A549 (cell line): ENCODE results near the gene ALOX5. TPM values are rescaled to one million over a fixed set of nuclear protein-coding genes. Genes with fewer than 3 reads are reported as not detected.

ENCODE experiments used
- ATAC-seq, 2 experiments: fragments of 200-7000 bp in 1 of 2; fragments of >200 bp in 1 of 2; cut with Nextera tagmentation in 1 of 2; cut with Tn5 transposase in 1 of 2; 3 replicates each; pipeline versions ENCODE4 v1.8.0 to v1.9.1; 2018 to 2020; ENCODE audit warnings: mild to moderate bottlenecking in 1 of 2, moderate library complexity in 1 of 2
- CTCF ChIA-PET: fragments of 300-600 bp; sonication (Branson Sonifier 250); formaldehyde crosslinking; extraction: SDS; loops from one replicate; lab custom pipeline; 2021; ENCODE audit warnings: antibody characterized with exemption, inconsistent platforms; lab: Yijun Ruan, JAX
- POLR2A ChIA-PET: fragments of 350-600 bp; formaldehyde crosslinking; extraction: SDS; loops from one replicate; lab custom pipeline; 2021; ENCODE audit warnings: antibody characterized with exemption, inconsistent platforms; lab: Yijun Ruan, JAX
- DNase-seq, 2 experiments: peaks; one replicate each; pipeline versions ENCODE4 v3.0.0 to v3.0.0-alpha.2; 2011 to 2016; ENCODE audit warnings: low read depth in 1 of 2, low spot score in 1 of 2
- FAIRE-seq: peaks from 2 replicates; lab custom pipeline; 2011; peaks lifted over from hg19 to GRCh38; lab: Jason Lieb, UNC
- H3K27ac ChIP-seq, 2 experiments: fragments of >200 bp; sonication (Bioruptor Twin); formaldehyde crosslinking; 3 replicates each; pipeline ENCODE4 v1.5.1; 2016 to 2017
- H3K4me1 ChIP-seq: fragments of >200 bp; sonication (Bioruptor Twin); formaldehyde crosslinking; 3 replicates; pipeline ENCODE4 v1.6.1; 2016
- H3K4me2 ChIP-seq: fragments of >200 bp; sonication (Bioruptor Twin); formaldehyde crosslinking; 3 replicates; pipeline ENCODE4 v1.6.1; 2016
- H3K4me3 ChIP-seq: fragments of >200 bp; sonication (Bioruptor Twin); formaldehyde crosslinking; 3 replicates; pipeline ENCODE4 v1.5.1; 2016
- H3K9me3 ChIP-seq: fragments of >200 bp; sonication (Bioruptor Twin); formaldehyde crosslinking; 3 replicates; pipeline ENCODE4 v1.6.1; 2016
- CEBPB ChIP-seq, 2 experiments: fragments of >200 bp in 1 of 2; sonication (Bioruptor Twin) in 1 of 2; formaldehyde crosslinking in 1 of 2; IDR thresholded peaks; 2 replicates each; pipeline ENCODE4 v1.6.1; 2012 to 2016
- EHF ChIP-seq: fragments of 250-450 bp; sonication (Bioruptor Pico); IDR thresholded peaks from 2 replicates; pipeline ENCODE4 v1.5.0; 2020; ENCODE audit warnings: mild to moderate bottlenecking
- EP300 ChIP-seq, 2 experiments: fragments of >200 bp; sonication (Bioruptor Twin); formaldehyde crosslinking; IDR thresholded peaks; 2 replicates in 1 of 2; 3 replicates in 1 of 2; pipeline ENCODE4 v1.6.1; 2016 to 2017
- ESRRA ChIP-seq: fragments of 150-350 bp; IDR thresholded peaks from 2 replicates; pipeline ENCODE4 v1.6.1; 2014; ENCODE audit warnings: mild to moderate bottlenecking, low read length, borderline replicate concordance
- FOSB ChIP-seq: fragments of 250-450 bp; sonication (Bioruptor Pico); IDR thresholded peaks from 2 replicates; pipeline ENCODE4 v1.5.0; 2020; ENCODE audit warnings: mild to moderate bottlenecking, moderate library complexity
- FOSL2 ChIP-seq, 2 experiments: fragments of 450-650 bp in 1 of 2; fragments of >200 bp in 1 of 2; sonication (Bioruptor Twin) in 1 of 2; formaldehyde crosslinking; IDR thresholded peaks; 2 replicates each; pipeline versions ENCODE4 v1.5.0 to v1.6.1; 2016 to 2020; ENCODE audit warnings: mild to moderate bottlenecking in 1 of 2, moderate library complexity in 1 of 2
- HDAC2 ChIP-seq: fragments of 200-600 bp; sonication (generic); IDR thresholded peaks from 2 replicates; pipeline ENCODE4 v1.6.1; 2016
- HEYL ChIP-seq: fragments of 250-450 bp; sonication (Bioruptor Pico); IDR thresholded peaks from 2 replicates; pipeline ENCODE4 v1.8.0; 2021; ENCODE audit warnings: mild to moderate bottlenecking, moderate library complexity
- JUN ChIP-seq, 2 experiments: fragments of >200 bp; sonication (Bioruptor Twin); formaldehyde crosslinking; IDR thresholded peaks; 2 replicates in 1 of 2; 3 replicates in 1 of 2; pipeline ENCODE4 v1.6.1; 2016 to 2017
- KDM1A ChIP-seq: fragments of 200-600 bp; sonication (generic); IDR thresholded peaks from 2 replicates; pipeline ENCODE4 v1.6.1; 2016; ENCODE audit warnings: low read depth, mild to moderate bottlenecking
- KDM5A ChIP-seq: fragments of 200-600 bp; sonication (generic); IDR thresholded peaks from 2 replicates; pipeline ENCODE4 v1.6.1; 2016; ENCODE audit warnings: antibody characterized with exemption, mild to moderate bottlenecking
- MAFK ChIP-seq: fragments of 450-650 bp; IDR thresholded peaks from 2 replicates; pipeline ENCODE4 v1.6.1; 2014; ENCODE audit not compliant: partially characterized antibody
- MYC ChIP-seq: IDR thresholded peaks from 2 replicates; pipeline ENCODE4 v1.6.1; 2012; ENCODE audit warnings: mild to moderate bottlenecking, inconsistent platforms, low read length, improper control_type of control experiment, borderline replicate concordance
- RAD21 ChIP-seq, 2 experiments: fragments of >200 bp in 1 of 2; sonication (Bioruptor Twin) in 1 of 2; formaldehyde crosslinking in 1 of 2; IDR thresholded peaks in 1 of 2; conservative IDR thresholded peaks in 1 of 2; 2 replicates in 1 of 2; 3 replicates in 1 of 2; pipeline ENCODE4 v1.6.1; 2012 to 2018; ENCODE audit warnings: inconsistent platforms in 1 of 2
- RCOR1 ChIP-seq: fragments of 150-350 bp; IDR thresholded peaks from 2 replicates; pipeline ENCODE4 v1.6.1; 2014; ENCODE audit warnings: antibody characterized with exemption, low read length, low read depth
- RFX5 ChIP-seq: fragments of 450-650 bp; IDR thresholded peaks from 2 replicates; pipeline ENCODE4 v1.7.1; 2014; ENCODE audit warnings: antibody characterized with exemption, mild to moderate bottlenecking, moderate library complexity
- SREBF2 ChIP-seq: fragments of 450-650 bp; IDR thresholded peaks from 2 replicates; pipeline ENCODE4 v1.6.1; 2014; ENCODE audit warnings: mild to moderate bottlenecking, moderate library complexity
- TFCP2L1 ChIP-seq: fragments of 250-450 bp; sonication (Bioruptor Pico); IDR thresholded peaks from 2 replicates; pipeline ENCODE4 v1.5.0; 2021; ENCODE audit warnings: mild to moderate bottlenecking
- TP53 ChIP-seq: fragments of 250-450 bp; sonication (Bioruptor Pico); IDR thresholded peaks from 2 replicates; pipeline ENCODE4 v1.5.0; 2021; ENCODE audit warnings: mild to moderate bottlenecking, moderate library complexity
- ZFP36 ChIP-seq: fragments of 450-650 bp; IDR thresholded peaks from 2 replicates; pipeline ENCODE4 v1.6.1; 2014; ENCODE audit warnings: borderline replicate concordance; ENCODE audit not compliant: partially characterized antibody
- ZNF302 ChIP-seq: fragments of 250-450 bp; sonication (Bioruptor Pico); IDR thresholded peaks from 2 replicates; pipeline ENCODE4 v1.9.0; 2021; ENCODE audit warnings: inconsistent platforms, mild to moderate bottlenecking, moderate library complexity
- WGBS: methylation state at CpG from one replicate; pipeline ENCODE4 v1.1.6; 2017; ENCODE audit errors: missing lambda C conversion rate; 5-methylcytosine and 5-hydroxymethylcytosine counted together
- polyA plus RNA-seq, 4 experiments: library from polyadenylated mRNA; depleted of rRNA in 3 of 4; stranded (reverse); fragments of >200 nt; fragmentation: RNase III in 1 of 4; extraction: RNeasy Plus Mini Kit Qiagen cat#74134 plus additional on column Dnase treatment in 1 of 4; gene quantifications; 2 replicates in 3 of 4; 3 replicates in 1 of 4; pipeline ENCODE4 v1.2.3, GENCODE V29; 2011 to 2017
- TF ChIP-seq, protein P1 (sequence below): fragments of 250-450 bp; sonication (Bioruptor Pico); IDR thresholded peaks from 2 replicates; pipeline ENCODE4 v1.5.0; 2021; ENCODE audit warnings: mild to moderate bottlenecking, moderate library complexity, borderline replicate concordance
- TF ChIP-seq, protein P2 (sequence below): fragments of 450-650 bp; IDR thresholded peaks from 2 replicates; pipeline ENCODE4 v1.6.1; 2014; ENCODE audit warnings: antibody characterized with exemption
- TF ChIP-seq, protein P3 (sequence below): fragments of >200 bp; sonication (Bioruptor Twin); formaldehyde crosslinking; IDR thresholded peaks from 3 replicates; pipeline ENCODE4 v1.5.1; 2016
- TF ChIP-seq, protein P4 (sequence below): IDR thresholded peaks from 2 replicates; pipeline ENCODE4 v1.6.1; 2012

ALOX5 gene
- polyA plus RNA-seq, 2 of the 4 experiments (the other 2 are of a cell fraction) = 0.18 to 0.40 TPM

DNA sequence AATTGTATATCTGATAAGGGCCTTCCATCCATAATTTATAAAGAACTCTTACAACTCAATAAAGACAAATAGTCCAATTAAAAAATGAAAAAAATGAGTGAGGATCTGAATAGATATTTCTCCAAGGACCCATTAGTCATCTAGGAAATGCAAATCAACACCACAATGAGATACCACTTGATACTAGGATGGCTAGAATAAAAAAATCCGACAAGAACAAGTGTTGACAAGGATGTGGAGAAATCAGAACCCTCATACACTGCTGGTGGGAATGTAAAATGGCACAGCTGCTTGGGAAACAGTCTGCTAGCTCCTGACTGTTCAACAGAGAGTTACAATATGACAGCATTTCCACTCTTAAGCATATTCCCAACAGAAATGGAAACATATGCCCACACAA lies 24.6 kb downstream of the ALOX5 start:
- POLR2A ChIA-PET = no interaction called here
- H3K4me2 ChIP-seq = no peak overlapping the region
- FAIRE-seq = no peak
- H3K9me3 ChIP-seq = no peaks in the 10 kb centered on the region
- no peak overlapping the region for H3K4me3 ChIP-seq
- TF ChIP-seq EHF (CRISPR knock-in tag) = no peak
- TF ChIP-seq RCOR1 = no peak
- no peak for TF ChIP-seq HDAC2
- TF ChIP-seq TFCP2L1 (CRISPR knock-in tag) = no peak
- no peak for TF ChIP-seq CEBPB (IDR thresholded peaks at IDR 0.05)
- TF ChIP-seq ZFP36 = no peak
- TF ChIP-seq RAD21 (conservative IDR thresholded peaks at IDR 0.05 in 1 of 2, IDR thresholded peaks at IDR 0.05 in 1 of 2) = no peak
- no peak for TF ChIP-seq FOSB (CRISPR knock-in tag)
- TF ChIP-seq, protein P1, sequence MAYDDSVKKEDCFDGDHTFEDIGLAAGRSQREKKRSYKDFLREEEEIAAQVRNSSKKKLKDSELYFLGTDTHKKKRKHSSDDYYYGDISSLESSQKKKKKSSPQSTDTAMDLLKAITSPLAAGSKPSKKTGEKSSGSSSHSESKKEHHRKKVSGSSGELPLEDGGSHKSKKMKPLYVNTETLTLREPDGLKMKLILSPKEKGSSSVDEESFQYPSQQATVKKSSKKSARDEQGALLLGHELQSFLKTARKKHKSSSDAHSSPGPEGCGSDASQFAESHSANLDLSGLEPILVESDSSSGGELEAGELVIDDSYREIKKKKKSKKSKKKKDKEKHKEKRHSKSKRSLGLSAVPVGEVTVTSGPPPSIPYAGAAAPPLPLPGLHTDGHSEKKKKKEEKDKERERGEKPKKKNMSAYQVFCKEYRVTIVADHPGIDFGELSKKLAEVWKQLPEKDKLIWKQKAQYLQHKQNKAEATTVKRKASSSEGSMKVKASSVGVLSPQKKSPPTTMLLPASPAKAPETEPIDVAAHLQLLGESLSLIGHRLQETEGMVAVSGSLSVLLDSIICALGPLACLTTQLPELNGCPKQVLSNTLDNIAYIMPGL (CRISPR knock-in tag) = no peak
- no peak for TF ChIP-seq MYC
- TF ChIP-seq HEYL (CRISPR knock-in tag) = no peak
- no peak for TF ChIP-seq ZNF302 (CRISPR knock-in tag)
- TF ChIP-seq RFX5 = no peak
- no peak for TF ChIP-seq SREBF2
- TF ChIP-seq FOSL2 (IDR thresholded peaks at IDR 0.05) = no peak
- no peak for TF ChIP-seq FOSL2 (CRISPR knock-in tag; IDR thresholded peaks at IDR 0.05)
- no peak for TF ChIP-seq MAFK
- no peak for TF ChIP-seq JUN (IDR thresholded peaks at IDR 0.05)
- no peak for TF ChIP-seq ESRRA
- DNase-seq = no peak
- 0% methylated on average over 1 of the region's 1 CpG for WGBS
- no peaks in the 10 kb centered on the region for H3K4me1 ChIP-seq
- H3K27ac ChIP-seq = no peak overlapping the region
- CTCF ChIA-PET = no interaction called here
- ATAC-seq = no peak

DNA sequence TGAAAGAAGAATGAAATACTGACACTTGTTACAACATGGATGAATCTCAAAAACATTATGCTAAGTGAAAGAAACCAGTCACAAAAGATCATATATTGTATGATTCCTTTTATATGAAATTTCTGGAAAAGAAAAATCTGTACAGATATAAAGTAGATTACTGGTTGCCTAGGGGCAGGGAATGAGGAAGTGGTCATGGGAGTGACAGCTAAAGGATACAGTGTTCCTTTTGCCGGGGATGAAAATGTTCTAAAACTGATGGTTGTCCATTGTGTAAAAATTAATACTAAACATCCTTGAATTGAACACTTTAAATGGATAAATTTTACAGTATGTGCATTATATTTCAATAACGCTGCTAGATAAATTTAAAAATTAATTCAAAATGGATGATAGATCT lies 25.1 kb downstream of the ALOX5 start:
- CTCF ChIA-PET = no interaction called here

More for the DNA sequence above, 25.1 kb downstream of the ALOX5 start:
- Histone ChIP-seq H3K27ac (no peak overlapping the region), H3K9me3 (no peaks in the 10 kb centered on the region), H3K4me2 (no peak overlapping the region), H3K4me3 (no peak overlapping the region), H3K4me1 (no peaks in the 10 kb centered on the region)
- FAIRE-seq (no peak), ATAC-seq (no peak), DNase-seq (no peak)
- POLR2A ChIA-PET = no interaction called here
- WGBS = 54% methylated on average over 2 of the region's 2 CpGs
- TF ChIP-seq MAFK = no peak
- no peak for TF ChIP-seq FOSB (CRISPR knock-in tag)
- no peak for TF ChIP-seq HDAC2
- TF ChIP-seq, protein P2, sequence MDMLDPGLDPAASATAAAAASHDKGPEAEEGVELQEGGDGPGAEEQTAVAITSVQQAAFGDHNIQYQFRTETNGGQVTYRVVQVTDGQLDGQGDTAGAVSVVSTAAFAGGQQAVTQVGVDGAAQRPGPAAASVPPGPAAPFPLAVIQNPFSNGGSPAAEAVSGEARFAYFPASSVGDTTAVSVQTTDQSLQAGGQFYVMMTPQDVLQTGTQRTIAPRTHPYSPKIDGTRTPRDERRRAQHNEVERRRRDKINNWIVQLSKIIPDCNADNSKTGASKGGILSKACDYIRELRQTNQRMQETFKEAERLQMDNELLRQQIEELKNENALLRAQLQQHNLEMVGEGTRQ = no peak
- no peak for TF ChIP-seq TP53 (CRISPR knock-in tag)
- no peak for TF ChIP-seq EP300 (IDR thresholded peaks at IDR 0.05)
- TF ChIP-seq, protein P3, sequence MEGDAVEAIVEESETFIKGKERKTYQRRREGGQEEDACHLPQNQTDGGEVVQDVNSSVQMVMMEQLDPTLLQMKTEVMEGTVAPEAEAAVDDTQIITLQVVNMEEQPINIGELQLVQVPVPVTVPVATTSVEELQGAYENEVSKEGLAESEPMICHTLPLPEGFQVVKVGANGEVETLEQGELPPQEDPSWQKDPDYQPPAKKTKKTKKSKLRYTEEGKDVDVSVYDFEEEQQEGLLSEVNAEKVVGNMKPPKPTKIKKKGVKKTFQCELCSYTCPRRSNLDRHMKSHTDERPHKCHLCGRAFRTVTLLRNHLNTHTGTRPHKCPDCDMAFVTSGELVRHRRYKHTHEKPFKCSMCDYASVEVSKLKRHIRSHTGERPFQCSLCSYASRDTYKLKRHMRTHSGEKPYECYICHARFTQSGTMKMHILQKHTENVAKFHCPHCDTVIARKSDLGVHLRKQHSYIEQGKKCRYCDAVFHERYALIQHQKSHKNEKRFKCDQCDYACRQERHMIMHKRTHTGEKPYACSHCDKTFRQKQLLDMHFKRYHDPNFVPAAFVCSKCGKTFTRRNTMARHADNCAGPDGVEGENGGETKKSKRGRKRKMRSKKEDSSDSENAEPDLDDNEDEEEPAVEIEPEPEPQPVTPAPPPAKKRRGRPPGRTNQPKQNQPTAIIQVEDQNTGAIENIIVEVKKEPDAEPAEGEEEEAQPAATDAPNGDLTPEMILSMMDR = no peak
- no peak for TF ChIP-seq KDM5A
- no peak for TF ChIP-seq KDM1A
- TF ChIP-seq, protein P4, sequence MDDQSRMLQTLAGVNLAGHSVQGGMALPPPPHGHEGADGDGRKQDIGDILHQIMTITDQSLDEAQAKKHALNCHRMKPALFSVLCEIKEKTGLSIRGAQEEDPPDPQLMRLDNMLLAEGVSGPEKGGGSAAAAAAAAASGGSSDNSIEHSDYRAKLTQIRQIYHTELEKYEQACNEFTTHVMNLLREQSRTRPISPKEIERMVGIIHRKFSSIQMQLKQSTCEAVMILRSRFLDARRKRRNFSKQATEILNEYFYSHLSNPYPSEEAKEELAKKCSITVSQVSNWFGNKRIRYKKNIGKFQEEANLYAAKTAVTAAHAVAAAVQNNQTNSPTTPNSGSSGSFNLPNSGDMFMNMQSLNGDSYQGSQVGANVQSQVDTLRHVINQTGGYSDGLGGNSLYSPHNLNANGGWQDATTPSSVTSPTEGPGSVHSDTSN = no peak
